Measurements from ENCODE around the gene ING5.

GRCh38 chr2:241659150-241659739 lies 42.6 kb upstream of the ING5 start:
- TF ChIP-seq CTCF (IDR thresholded peaks at IDR 0.05; ENCODE audit: low read depth, low read length), result peak; percentile 48
- no peak for TF ChIP-seq EZH2phosphoT487 (IDR thresholded peaks at IDR 0.05; ENCODE audit: low read depth)

Data from OCI-LY3 (cell line).